ENCODE measurements around the gene SSH2.
"Not testable (repeated sequence)": the region's sequence is repeated elsewhere in the genome, so short reads cannot be mapped to it uniquely, and the experiment has no call there.

SSH2 gene

GRCh38 chr17:29880031-29880430, 50.0 kb downstream of the SSH2 start:
- in situ Hi-C loops (cut with MboI; ENCODE audit: low sequenced_read_pairs), result no loop called here

- in situ Hi-C loops (cut with MboI; ENCODE audit: low sequenced_read_pairs), result no loop called here
Observed at GRCh38 chr17:29874931-29875596, 55.0 kb downstream of the SSH2 start.

DNA sequence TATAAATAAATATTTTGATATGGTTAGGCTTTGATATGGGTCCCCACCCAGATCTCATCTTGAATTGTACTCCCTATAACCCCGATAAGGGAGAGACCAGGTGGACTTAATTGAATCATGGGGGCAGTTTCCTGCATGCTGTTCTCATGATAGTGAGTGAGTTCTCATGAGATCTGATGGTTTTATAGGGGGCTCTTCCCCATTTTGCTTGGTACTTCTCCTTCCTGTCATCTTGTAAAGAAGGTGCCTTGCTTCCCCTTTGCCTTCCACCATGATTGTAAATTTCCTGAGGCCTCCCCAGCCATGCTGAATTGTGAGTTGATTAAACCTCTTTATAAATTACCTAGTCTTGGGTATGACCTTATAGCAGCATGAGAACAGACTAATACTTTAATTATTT, 55.7 kb downstream of the SSH2 start:
- in situ Hi-C loops (cut with MboI; ENCODE audit: low sequenced_read_pairs), result not testable (repeated sequence)

GRCh38 chr17:29873476-29873875, 56.6 kb downstream of the SSH2 start:
- in situ Hi-C loops (cut with MboI; ENCODE audit: low sequenced_read_pairs), result no loop called here

DNA sequence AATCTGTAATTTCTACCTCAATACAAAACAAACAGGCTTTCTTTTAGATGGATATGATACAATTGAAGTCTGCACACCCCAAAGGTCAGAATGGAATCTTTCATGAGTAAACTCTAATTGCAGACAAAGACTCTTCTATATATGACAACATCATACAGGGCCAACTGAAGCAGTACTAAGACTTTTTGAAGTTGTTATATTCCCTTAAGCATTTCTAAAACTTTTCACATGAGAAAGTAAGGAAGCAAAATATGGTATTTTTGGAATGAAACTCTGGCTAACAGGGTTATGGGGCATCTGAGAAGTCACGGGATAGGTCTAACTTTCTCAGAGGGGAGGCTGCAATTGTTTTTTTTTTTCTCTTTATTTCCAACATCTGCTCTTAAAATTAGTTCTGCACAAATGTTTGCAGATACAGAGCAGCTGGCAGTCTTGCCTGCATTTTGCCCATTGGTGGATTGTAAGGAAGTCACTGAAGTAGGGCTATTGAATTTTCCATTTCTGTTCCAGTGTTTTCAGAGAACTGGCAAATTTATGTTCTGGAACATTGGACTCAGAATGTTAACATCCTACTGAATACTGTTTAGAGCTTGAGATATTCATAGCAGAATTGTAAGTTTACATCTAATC, 59.1 kb downstream of the SSH2 start:
- in situ Hi-C loops (cut with MboI; ENCODE audit: low sequenced_read_pairs), result no loop called here

DNA sequence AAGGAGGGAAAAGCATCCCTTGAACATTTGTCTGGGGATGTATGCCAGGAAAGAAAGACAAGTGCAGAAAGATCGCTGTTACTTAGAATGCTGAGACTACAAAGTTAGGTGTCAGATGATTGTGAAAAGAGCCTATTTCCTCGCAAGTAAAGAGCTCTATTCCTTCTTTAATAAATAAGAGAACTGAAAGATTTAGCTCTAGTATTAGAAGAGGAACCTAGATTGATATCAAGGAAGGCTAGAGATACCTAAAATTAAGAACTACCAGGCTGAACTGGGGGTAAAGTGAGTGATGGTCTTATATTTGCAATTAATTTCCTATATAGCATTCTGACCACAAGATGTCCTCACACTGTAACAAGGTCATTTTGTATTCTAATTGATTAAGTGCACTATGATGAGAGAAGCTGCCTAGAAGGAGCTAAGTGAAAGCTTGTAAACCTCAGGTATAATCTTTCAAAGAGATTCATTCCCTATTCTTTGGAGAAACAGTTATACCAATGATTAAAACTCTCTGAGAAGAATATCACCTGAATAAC, 62.3 kb downstream of the SSH2 start:
- in situ Hi-C loops (cut with MboI; ENCODE audit: low sequenced_read_pairs), result loop anchor here (10.0 kb wide), 1 partner anchor 57 kb away; no protein-coding TSS in a partner anchor

DNA sequence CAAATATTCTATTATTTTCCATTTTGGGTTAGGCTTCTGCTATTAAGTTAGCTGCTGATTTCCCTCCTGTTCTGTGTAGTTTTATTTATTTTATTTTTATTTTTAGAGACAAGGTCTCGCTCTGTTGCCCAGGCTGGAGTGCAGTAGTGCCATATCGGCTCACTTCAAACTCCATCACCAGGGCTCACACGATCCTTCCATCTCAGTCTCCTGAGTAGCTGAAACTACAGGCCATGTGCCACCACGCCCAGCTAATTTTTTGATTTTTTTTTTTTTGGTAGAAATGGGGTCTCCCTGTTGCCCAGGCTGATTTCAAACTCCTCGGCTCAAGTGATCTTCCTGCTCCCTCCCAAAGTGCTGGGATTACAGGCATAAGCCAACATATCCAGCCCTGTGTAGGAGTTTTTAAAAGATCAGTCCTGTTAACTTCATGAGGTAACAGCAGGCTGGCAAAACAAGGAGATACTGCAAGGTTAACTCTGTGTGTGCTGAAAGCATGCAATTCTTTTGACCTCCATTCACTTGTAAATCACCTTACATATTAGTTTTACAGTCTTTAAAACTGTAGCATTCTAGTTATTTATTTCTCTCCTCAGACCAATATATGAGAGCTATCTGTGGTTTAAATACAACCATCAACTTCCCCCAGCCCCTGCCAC, 63.2 kb downstream of the SSH2 start:
- in situ Hi-C loops (cut with MboI; ENCODE audit: low sequenced_read_pairs), result loop anchor here (10.0 kb wide), 1 partner anchor 58 kb away; no protein-coding TSS in a partner anchor

DNA sequence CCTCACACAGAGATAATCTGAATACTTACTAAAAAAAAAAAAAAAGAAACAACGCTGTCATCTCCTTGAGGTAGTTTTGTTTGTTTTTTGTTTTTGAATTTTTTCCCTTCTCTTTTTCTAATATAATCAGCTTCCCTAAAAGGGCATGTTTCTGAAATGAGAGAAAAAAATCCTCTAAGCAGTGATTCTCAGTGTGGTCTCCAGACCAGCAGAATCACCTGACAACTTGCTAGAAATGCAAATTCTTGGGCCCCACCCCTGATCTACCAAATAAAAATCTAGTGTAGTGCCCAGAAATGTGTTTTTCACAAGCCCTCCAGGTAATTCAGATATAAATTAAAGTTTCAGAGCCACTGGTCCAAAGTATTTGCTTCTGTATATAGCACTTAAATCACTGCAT, 65.4 kb downstream of the SSH2 start:
- in situ Hi-C loops (cut with MboI; ENCODE audit: low sequenced_read_pairs), result loop anchor here (10.0 kb wide), 1 partner anchor 60 kb away; no protein-coding TSS in a partner anchor

GRCh38 chr17:29864123-29864522, 65.9 kb downstream of the SSH2 start:
- in situ Hi-C loops (cut with MboI; ENCODE audit: low sequenced_read_pairs), result loop anchor here (10.0 kb wide), 1 partner anchor 61 kb away; no protein-coding TSS in a partner anchor

DNA sequence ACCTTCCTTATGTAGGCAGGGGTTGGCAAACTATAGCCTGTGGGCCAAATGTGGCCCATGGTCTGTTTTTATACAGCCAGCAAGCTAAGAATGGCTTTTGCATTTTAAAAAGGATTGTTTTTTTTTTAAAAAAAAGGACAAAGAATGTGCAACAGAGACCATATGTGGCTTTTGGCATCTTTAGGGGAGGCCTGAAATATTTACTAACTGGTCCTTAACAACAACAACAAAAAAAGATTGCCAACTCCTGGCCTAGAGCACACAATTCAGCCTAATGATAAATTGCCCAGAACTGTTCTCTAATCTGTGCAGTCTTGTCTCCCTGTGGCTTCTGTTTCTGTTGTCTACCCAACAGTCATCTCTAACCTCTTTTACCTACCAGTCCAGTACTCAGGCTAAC, 67.1 kb downstream of the SSH2 start:
- in situ Hi-C loops (cut with MboI; ENCODE audit: low sequenced_read_pairs), result loop anchor here (10.0 kb wide), 1 partner anchor 62 kb away; no protein-coding TSS in a partner anchor

DNA sequence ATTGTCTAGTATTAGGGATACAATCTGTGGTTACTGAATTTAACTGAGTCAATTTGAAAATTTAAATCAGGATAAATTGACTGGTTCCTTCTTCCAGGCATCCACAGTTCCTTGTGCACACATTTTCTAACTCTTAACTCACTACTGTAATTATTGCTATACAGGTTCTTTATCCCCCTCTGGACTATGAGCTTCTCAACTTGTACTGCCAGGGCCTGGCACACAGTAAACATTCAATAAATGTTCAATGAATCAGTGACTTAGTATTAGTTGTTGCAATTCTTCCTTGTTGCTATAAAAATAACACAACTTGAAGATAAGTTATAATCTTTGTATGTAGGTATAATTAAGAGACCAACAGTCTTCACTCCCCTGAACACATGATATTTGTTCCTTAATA, 67.9 kb downstream of the SSH2 start:
- in situ Hi-C loops (cut with MboI; ENCODE audit: low sequenced_read_pairs), result loop anchor here (10.0 kb wide), 1 partner anchor 63 kb away; no protein-coding TSS in a partner anchor

- in situ Hi-C loops (cut with MboI; ENCODE audit: low sequenced_read_pairs), result not testable (repeated sequence)
Observed at GRCh38 chr17:29859445-29859844, 70.6 kb downstream of the SSH2 start.

GRCh38 chr17:29857823-29858222, 72.2 kb downstream of the SSH2 start:
- in situ Hi-C loops (cut with MboI; ENCODE audit: low sequenced_read_pairs), result no loop called here

GRCh38 chr17:29857105-29857504, 72.9 kb downstream of the SSH2 start:
- in situ Hi-C loops (cut with MboI; ENCODE audit: low sequenced_read_pairs), result not testable (repeated sequence)

DNA sequence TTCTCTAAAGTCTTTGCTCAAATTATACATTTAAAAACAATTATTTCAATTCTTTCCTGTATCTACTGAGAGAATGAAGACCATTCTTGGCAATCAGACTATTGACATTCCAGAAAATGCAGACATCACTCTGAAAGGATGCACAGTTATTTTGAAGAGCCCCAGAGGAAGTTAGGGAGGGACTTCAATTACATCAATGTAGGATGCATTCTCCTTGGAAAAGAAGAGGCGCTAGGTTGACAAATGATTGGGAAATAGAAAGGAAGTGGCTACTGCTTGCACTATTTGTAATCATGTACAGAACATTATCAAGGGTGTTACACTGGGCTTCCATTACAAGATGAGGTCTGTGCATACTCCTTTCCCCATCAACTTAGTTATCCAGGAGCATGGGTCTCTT, 74.3 kb downstream of the SSH2 start:
- in situ Hi-C loops (cut with MboI; ENCODE audit: low sequenced_read_pairs), result no loop called here

- in situ Hi-C loops (cut with MboI; ENCODE audit: low sequenced_read_pairs), result no loop called here
Observed at GRCh38 chr17:29848737-29849136, 81.3 kb downstream of the SSH2 start.

DNA sequence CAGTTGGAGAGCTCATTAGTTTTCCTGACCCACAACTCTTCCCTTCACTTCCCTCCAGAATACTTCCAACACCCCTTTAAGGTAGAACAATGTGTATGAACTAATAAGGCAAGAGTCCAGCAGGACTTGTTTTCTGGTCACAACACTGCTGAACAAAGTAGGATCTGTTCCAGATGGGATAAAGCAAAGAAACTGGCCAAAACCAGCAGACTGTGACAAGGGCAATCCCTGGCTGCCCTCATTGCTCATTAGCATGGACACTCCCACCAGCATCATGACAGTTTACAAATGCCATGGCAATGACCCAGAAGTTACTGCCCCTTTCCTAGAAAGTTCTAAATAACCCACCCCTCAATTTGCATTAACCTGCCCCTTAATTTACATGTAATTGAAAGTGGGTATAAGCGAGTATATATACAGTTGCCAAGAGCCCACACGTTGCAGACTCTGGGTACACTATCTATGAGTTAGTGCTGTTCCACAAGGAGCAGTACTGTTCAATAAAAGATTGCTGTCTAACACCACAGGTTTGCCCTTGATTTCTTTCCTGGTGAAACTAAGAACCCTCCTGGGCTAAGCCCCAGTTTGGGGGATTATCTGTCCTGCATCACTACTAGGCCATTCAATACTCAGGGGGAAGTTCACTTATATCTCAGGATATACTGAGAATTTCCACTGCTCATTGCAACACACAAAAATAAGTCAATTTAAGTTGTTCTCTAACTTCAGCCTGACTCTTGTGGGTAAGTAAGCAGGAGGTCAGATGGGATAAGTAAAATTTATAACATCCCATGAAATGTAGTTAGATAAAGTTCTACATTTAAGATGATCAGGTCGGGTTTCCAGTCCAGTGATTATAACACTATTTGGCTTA, 82.3 kb downstream of the SSH2 start:
- in situ Hi-C loops (cut with MboI; ENCODE audit: low sequenced_read_pairs), result no loop called here

DNA sequence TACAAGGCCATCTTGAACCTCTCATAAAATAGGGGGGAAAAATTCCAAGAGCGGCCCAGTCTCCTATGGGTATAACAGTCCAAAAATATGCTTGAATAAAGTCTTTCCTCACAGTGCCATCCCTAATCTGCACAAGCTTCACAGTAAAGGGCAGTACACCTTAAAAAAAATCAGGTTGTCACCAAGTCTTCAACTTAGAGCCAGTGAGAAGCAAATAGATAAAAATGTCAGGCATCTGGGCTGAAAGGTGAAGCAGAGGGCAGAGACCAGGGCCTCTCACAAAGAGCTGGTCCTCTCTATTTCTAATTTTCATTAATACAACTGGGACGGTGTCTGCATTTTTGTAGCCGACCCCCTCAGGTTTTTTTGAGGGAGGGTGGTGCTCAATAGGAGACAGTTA, 82.9 kb downstream of the SSH2 start:
- in situ Hi-C loops (cut with MboI; ENCODE audit: low sequenced_read_pairs), result no loop called here

DNA sequence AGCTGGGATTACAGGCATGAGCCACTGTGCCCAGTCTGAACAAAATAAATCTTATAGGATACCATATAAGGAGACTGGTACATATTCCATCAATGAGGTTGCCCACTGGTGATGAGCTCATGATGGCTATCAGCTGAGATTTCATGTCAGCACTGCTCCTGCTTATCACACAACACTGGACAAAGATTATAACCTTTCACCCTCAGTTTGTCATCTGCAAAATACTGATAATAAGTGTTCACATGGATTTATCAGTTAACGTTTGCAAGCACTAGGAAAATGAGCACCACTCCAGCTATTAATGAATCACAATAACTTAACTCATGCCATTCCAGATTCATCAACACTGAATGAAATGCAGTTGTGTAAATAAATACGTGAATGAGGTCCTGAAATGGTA, 83.7 kb downstream of the SSH2 start:
- in situ Hi-C loops (cut with MboI; ENCODE audit: low sequenced_read_pairs), result no loop called here

- in situ Hi-C loops (cut with MboI; ENCODE audit: low sequenced_read_pairs), result no loop called here
Observed at GRCh38 chr17:29844339-29845048, 85.5 kb downstream of the SSH2 start.
